ENCODE measurements around the gene FETUB.
"Not testable (repeated sequence)": the region's sequence is repeated elsewhere in the genome, so short reads cannot be mapped to it uniquely, and the experiment has no call there.

Gene FETUB

DNA sequence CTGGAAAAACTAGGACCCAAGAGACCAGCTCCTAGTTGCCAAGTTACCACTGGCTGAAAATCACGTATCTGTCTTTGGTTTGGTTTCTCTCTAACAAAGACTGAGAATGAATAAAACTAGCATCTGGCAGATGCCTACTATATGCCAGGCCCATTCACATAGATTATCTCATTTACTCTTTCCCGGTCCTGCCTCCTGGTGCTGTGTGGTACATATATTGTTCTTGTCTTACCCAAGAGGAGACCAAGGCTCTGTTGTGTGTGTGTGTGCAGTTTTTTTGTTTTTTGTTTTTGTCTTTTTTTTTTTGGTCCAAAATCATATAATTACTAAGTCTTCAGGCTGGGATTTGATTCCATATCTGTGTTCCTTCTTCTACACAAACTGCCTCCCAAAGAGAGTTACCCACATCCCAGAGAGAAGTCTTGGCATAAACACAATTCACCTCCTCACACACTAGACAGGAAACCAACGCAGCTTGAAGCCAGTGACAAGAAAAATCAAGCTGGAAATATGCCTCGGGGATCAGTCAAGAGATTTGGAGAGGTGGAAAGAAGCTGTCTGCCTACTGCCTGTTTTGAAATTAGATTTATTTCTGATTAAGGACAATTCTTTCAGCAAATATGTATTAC, 26.4 kb upstream of the FETUB start:
- DNase-seq = no peak

DNA sequence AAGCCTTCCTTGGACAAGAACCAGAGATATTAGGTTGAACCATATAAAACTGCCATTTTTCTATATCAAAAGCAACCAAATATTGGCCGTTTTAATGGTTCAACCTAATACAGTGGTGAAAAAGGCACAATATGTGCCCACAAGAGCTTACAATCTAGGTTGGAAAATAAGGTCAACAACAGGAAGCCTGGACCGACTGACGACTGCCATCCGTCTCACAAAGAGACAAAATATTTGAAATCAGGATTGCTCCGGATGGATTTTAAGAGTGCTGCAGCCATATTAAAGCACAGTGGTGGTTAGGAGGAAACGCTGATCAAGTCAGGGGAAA, 26.0 kb upstream of the FETUB start:
- DNase-seq = no peak

DNA sequence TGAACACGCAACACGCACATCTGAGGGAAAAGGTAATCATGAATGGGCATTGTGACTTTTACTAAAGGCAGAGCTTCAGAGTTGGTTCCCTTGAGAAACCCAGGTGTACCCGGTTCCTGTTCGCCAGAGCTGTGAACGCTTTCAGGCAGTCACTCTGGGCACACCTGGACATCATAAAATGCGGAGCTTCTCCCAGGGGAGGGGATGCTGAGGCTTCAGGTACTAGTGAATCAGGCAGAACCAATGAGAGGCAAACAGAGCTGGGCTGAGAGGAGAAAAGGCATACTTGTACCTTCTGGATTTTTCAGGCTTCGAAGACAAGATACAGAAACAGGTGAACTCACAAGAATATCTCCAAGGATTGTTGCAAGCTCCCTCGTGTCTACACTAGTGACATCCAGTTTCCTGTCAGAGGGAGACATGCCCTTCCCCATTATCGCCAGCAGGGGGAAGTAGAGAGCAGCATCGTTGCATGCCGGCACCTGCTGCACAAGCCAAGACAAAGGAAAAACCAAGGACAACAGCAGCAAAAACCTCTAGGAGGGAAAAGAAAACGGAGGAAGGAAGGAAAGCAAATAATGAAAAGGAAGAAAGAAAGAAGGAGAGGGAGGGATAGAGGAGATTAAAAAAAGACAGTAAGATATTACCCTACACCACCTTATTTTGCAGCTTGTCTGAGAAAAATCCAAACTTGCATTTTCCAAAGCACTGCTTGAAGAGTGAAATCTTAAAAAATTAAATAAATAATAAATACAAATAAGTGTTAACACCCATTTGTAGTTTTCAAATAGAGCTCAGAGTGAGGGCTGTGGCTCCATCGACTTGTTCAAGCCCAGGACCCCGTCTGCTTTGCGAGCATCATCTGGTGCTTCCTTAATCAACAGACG, 25.4 kb upstream of the FETUB start:
- peak; percentile 82 for DNase-seq

DNA sequence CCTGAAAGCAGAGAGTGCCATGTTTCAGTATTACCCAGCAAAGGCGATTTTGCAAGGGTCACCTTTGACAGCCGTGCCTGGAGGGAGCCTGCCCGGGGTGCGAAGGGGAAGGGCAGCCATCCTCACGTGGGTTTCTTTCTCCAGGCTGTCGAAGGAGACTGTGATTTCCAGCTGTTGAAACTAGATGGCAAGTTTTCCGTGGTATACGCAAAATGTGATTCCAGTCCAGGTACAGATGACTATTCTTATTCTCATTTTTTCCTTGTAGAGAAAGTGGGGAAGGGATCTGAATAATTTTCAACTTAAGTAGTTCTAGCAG, 23.9 kb upstream of the FETUB start:
- no peak for DNase-seq

DNA sequence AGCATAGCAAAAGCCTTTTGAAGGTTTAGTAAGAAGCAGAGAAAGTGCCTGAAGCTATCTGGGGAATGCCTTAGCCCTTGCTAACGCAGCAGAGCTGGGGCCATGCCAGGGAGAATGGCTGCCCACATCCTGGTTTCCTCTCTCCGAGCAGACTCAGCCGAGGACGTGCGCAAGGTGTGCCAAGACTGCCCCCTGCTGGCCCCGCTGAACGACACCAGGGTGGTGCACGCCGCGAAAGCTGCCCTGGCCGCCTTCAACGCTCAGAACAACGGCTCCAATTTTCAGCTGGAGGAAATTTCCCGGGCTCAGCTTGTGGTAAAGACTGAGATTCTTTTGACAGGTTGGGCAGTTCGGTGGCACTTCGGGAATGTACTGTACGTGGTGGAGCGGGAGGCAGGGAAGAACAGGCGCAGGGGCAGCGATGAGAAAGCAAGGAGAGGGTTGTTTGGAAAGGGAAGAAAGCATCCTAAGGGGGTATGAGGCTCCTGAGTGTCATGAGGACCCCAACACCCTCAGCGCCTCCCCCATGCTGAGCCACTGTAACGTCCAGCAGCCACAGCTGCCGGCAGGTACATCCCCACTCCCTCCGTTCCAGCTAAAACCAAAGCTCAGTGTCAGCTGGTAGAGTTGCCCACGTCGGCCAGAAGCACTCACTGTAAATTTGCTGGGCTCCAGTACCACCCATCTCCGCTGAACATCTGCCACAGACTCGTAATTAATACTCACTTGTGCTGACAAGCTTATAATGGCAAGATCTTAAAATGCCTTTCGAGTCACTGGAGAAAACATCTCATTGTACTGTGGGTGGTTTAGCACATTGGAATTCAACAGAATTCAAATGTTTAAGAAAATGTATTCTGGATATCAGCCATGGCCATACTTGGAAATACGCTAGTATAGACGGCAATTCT, 22.9 kb upstream of the FETUB start:
- DNase-seq = peak; percentile 93

DNA sequence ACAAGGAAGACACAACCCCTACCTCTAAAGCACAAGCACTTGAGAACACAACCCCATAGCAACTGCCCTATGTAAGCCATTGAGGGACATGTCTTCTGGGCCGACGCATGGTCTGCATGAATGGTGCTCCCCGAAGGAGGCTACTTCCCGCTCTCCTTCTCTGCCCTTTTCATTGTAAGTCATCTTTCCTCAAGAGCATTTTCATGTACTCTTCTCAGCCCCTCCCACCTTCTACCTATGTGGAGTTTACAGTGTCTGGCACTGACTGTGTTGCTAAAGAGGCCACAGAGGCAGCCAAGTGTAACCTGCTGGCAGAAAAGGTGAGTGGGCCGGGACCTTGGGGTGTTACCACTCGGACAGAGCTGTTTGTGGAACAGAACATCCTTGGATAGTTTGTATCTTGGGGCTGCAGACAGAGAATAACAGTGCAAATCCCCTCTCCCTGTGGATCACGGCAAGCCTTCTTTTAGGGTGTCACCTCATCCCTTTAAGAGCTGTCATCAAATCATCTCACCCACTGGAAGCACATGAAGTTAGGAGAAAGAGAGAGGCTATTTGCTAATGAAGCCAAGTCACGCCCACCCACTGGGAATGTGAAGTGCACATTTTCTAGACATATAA, 21.8 kb upstream of the FETUB start:
- DNase-seq = no peak

DNA sequence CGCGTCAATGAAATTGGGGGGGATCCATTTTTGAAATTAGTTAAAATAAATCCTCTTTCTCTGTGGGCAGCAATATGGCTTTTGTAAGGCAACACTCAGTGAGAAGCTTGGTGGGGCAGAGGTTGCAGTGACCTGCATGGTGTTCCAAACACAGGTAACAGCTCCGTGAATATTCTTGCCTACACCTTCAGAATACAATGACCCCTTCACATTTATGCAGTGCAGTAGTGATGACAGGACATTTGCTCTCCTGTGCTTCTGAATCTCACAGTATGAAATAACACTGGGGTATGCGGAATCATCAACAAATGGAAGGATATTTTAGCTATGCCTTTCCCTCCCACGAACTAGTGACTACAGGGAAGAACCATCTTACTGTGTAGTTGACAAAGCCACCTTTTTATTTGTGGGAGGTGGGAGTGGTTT, 20.4 kb upstream of the FETUB start:
- DNase-seq = no peak

DNA sequence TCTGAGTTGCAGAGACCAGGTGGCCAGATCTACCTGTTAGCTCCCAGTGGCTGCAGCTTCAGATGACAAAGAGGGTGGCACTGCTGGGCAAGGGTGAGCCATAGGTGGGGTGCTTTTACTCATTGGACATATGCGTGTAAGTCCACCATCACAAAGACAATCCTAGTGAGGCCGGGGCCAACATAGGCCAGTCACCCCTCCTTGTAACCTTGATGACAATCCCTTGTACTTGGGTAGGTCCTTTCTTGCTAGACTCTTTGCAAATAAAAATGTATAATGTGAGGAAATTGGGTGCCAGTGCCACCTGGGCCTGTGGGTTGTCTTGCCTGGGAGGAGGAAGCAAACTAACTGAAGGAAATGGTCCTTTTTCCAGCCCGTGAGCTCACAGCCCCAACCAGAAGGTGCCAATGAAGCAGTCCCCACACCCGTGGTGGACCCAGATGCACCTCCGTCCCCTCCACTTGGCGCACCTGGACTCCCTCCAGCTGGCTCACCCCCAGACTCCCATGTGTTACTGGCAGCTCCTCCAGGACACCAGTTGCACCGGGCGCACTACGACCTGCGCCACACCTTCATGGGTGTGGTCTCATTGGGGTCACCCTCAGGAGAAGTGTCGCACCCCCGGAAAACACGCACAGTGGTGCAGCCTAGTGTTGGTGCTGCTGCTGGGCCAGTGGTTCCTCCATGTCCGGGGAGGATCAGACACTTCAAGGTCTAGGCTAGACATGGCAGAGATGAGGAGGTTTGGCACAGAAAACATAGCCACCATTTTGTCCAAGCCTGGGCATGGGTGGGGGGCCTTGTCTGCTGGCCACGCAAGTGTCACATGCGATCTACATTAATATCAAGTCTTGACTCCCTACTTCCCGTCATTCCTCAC, 19.7 kb upstream of the FETUB start:
- DNase-seq = no peak

DNA sequence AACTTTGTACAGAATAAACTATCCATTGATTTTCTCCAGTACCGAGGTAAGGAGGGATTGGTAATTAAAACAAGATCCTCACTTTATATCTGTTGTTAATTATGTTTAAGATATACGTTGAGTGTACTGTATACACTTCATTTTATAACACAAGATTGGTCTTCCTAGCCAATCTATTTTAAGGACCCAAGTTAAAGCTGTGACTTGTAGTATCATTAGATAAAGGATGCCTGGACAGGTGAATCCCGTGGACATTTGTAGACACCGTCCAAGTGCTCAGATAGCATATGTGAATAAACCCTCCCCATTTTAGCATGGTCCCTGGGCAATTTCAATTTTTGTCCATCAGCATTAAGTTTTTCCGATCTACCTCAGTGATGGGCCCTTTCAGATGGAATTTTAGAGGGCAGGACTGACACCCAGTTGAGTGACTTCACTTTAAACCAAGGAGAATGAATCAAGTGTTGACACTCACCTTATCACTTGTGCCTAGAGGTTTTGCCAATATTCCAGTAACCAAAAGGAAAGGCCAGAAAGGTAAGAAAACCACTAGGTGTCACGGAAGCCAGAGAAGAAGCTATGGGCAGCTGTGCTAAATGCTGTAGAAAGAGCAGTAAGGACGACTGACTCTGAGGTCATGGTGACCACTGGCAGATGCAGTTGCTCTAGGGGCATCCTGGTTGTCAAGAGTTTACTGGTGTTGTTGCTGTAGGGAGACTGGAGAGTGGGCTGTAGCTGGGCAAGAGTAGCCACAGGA, 18.1 kb upstream of the FETUB start:
- DNase-seq = no peak

DNA sequence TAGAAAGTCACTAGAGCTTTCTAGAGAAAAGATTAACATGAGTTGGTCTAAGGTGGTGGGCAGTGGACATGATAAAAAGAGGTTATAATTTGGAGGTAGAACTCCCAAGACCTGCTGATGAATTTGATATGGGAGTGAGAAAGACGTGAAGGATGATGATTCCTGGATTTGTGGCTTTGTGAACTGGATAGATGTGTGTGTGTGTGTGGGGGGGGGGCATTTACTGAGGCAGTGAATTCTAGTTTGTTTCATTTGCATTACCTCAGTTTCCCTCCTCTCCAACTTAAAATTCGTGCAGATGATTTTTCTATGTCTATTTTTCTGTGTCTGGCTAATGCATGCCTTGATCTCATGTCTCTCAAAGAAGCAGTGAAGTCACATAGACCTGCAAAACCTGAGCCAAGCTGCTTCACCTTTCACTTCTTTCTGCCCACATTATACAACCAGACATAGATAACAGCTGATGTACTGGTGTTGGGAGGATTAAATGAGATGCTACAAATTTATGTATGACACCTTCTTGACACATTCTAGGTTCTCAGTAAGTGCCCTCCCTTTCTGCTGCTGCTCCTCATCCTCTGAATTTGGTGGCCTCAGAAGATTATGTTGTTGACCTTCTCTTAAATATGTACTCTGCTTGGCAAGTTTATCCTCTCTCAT, 17.4 kb upstream of the FETUB start:
- DNase-seq = no peak

DNA sequence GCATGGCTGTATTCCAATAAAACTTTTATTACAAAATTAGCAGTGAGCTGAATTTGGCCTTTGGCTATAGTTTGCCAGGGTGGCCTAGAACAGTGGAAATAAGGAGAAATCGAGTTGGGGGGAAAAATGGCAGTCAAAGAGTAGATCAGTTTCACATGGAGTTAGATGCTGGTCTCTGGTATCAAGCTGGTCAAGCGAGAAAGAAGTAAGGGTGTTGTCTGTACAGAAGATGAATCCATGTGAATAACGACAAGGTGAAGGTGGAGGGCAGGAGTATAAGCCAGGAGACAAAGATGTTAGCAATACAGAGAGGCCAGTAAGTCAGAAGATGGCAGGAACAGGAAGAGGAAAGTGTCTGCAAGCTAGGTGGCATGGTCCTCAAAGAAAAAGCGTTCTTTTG, 15.6 kb upstream of the FETUB start:
- no peak for DNase-seq

DNA sequence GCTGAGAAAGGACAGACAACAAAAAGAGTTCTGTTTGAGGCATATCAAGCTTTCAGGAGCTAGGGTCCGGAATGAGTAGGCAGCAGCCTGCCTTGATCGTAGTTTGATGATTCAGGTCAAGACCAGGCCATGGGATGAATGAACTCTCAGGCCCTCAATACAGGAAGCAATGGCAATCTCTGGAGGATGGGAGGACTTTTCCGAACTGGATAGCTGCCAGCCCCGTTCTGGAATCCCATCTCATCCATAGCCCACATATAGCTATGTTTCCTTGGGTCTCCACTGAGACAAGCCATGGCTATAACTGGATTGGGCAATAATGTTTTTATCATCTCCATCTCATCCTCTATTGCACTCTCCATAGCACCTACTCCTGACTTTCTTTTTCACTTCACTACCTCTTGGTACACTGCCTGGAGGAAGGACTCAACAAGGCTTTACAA, 14.6 kb upstream of the FETUB start:
- no peak for DNase-seq

DNA sequence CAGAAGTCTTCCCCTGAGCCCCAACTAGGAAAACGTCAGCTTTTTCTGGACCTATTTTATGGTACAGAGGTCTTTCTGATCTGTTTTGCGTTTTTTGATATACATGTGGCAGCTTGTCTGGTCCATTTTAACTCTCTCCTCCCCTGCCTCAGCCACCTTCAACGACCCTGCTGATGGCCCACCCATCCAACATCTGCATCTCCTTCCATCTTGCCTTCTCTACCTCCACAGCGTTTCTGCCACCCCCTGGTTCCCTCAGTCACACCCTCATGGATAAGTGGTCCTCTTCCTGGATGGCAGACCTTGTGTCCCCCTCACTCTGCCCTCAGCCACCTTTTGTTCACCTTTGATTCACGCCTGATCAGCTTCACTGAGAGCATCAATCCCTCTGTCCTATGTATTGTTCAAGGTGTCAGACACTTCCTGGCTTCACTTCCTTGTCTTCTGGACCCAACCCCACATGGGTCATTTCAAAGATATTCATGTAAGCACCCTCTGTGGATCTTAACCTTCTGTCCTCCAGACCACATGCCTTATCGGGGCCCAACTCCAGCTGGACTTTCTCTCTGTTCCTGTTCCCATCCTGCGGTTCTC, 13.8 kb upstream of the FETUB start:
- DNase-seq = no peak

DNA sequence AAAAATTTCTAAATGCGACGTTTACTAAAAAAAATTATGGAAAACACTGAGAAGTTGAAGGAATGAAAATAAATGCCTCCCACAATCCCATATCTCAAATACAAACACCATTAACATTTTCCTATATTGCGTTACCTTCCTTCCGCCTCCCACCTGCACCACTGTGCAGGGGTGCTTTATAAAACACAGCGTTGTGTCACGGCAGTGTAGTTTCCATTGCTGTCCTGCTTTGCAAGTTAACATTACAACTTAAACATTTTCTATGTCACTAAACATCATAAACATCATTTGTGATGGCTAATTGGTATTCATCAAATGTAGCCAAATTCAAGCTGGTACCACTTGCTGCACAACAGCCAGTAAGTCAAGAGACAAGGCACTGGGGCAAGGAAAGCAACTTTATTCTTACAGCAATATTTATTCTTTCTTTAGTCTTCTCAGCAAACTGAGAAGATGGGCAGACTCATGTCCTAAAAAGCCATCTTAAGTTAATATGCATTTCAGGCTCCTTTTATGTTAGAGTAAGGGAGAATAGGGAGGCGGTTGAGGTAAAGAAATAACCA, 12.3 kb upstream of the FETUB start:
- no peak for DNase-seq

DNA sequence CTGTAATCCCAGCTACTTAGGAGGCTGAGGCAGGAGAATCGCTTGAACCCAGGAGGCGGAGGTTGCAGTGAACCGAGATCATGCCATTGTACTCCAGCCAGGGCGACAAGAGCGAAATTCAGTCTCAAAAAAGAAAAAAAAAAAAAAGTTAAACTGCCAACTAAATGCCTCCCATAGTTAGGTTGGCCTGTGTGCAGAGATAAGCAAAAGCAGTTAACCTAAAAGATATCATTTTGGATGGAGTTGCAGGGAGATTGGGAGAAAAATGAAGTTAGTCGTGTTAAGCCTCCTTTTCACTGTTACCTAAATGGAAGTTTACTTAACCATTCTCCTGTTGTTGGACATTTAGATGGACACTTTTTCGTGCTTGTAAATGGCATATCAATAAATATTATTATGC, 11.4 kb upstream of the FETUB start:
- DNase-seq = no peak

DNA sequence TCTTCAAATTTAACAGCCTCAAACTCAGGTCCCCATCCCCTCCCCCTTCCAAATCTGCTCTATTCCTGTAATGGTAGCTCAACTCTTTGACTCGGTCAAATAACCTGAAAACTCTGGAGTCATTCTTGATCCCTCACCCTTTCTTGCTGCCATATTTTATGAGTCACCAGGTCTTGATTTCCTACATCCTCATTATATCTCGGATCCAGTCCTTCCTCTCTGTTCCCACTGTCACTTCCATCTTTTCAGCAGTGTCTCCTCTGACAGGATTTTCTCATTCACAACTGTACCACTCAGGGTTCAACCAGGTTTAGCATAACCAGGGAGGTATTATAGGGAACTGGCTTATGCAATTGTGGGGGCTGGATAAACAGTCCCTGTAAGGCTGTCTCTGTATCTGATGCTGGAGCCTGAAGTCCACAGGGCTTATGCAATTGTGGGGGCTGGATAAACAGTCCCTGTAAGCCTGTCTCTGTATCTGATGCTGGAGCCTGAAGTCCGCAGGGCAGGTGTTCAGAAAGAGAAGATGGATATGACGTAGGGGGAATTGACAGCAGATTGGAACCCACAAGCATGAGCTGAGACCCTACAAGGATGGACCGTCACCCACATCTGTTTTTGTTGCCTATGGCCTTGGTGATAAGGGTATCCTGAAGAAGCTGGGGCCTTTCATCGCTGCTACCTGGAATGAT, 9.1 kb upstream of the FETUB start:
- DNase-seq = no peak

DNA sequence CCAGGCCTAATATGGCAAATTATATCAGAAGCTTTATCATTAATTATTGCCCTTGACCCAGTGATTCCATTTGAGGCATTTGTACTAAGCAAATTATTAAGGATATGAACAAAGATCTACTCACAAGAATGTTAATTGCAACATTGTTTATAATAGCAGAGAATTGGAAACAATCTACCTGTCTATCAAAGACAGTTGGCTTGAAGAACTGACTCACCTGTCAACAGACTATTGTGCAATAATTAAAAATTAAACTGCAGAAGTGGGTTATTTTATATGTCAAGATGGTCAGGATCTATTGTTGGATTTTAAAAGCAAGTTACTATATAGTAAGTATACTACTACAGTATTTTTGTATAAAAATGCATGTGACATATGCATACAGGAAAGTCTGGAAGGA, 6.7 kb upstream of the FETUB start:
- no peak for DNase-seq

DNA sequence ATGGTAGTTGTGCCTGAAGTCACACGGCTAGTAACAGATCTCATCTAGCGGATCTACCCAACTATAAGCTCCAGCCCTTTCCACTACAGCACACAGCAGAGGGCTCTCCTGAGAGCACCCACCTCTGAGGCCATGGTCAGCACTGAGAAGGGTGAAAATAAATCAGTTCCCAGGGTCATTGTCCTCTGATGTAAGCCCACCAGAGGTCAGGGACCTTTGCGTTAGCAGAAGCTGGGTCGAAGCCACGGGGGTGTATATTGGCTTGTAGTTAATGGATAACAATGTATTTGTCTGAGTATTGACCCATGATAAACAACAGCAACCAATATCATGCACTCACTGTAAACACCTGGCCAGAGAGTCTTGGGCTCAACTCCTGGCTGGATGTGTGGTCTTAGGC, 6.0 kb upstream of the FETUB start:
- DNase-seq = not testable (repeated sequence)

DNA sequence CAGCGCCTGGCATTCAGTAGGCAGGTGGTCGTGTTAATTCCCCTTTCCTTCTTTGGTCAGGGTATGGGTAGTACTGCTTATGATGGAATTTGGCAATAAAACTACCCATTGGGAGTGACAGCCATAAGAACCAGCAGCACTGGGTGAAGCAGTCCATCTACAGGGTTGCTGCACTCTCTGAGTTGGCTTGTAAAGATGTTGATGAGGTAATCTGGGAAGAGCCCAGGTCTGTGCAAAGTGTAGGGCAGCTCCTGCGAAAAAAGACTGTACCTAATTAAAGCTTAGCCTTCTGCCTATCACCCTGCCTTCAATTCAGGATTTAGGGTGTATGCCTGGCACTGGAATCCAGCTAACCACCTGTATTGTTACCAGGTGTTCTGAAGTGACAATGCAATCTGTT, 4.7 kb upstream of the FETUB start:
- no peak for DNase-seq

DNA sequence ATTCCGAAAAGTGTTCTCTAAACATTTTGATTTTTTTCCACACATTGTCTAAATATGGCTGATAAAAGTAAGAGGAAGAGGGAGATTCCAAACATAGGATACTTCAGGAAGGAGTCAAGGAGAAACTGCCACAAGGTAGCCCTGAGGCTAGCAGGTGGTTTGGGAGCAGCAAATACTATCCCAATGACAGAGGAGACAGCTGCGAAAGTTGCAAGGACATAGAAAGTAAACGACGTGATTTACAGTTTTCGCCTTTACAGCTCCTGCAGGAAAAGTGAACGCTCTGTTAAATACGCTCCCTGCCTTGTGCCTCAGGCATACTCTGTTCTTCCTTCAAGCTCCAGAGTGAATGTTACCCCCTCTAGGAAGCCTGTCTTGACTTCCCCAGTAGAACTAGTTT, 3.7 kb upstream of the FETUB start:
- no peak for DNase-seq

Data from NCI-H1105 treated with DMSO at 0.1 percent for 48 hours (cell line).